Stomach (tissue), 4 donors: ENCODE measurements around the gene TAS2R60.

Experiments
- CTCF ChIP-seq, 7 experiments: fragments of 450-650 bp in 4 of 7; fragments of 200-600 bp in 3 of 7; sonication (generic) in 3 of 7; IDR thresholded peaks; one replicate each; pipeline ENCODE4 v1.5.1; 2016 to 2019; ENCODE audit warnings: antibody characterized with exemption in 7 of 7, control low read depth in 2 of 7, mild to moderate bottlenecking in 1 of 7
- POLR2A ChIP-seq, 4 donors: fragments of 450-650 bp; IDR thresholded peaks; one replicate each; pipeline ENCODE4 v1.6.1; 2016; ENCODE audit warnings: antibody characterized with exemption in 4 of 4, control low read depth in 2 of 4, mild to moderate bottlenecking in 1 of 4, moderate library complexity in 1 of 4

GRCh38 chr7:143458263-143458662 is 15.0 kb downstream of the TAS2R60 start:
- TF ChIP-seq CTCF (IDR thresholded peaks at IDR 0.05) (no peak), POLR2A (IDR thresholded peaks at IDR 0.05) (no peak)
